H1 (cell line): ENCODE results near the gene TRMT61A. TPM values are rescaled to one million over a fixed set of nuclear protein-coding genes. Genes with fewer than 3 reads are reported as not detected.

Experiments used
- CTCF ChIA-PET: fragments of 300-600 bp; sonication (Branson Sonifier 250); formaldehyde crosslinking; loops from one replicate; lab custom pipeline; 2021; ENCODE audit not compliant: partially characterized antibody; lab: Charles Lee
- POLR2A ChIA-PET: fragments of 300-600 bp; sonication (Branson Sonifier 250); formaldehyde crosslinking; loops from one replicate; lab custom pipeline; 2021; ENCODE audit warnings: inconsistent platforms; ENCODE audit not compliant: partially characterized antibody; lab: Charles Lee
- DNase-seq, 2 experiments: peaks; one replicate each; pipeline versions ENCODE4 v3.0.0 to v3.0.0-alpha.2; 2010 to 2022; ENCODE audit warnings: low spot score in 2 of 2, low read depth in 1 of 2, mixed read lengths in 1 of 2
- FAIRE-seq: peaks from 2 replicates; lab custom pipeline; 2011; peaks lifted over from hg19 to GRCh38; lab: Jason Lieb, UNC
- H2AFZ ChIP-seq: 2 replicates; pipeline ENCODE4 v1.8.1; 2012; ENCODE audit warnings: low read length, inconsistent platforms
- H2AK5ac ChIP-seq: 2 replicates; pipeline ENCODE4 v1.6.1; 2013; ENCODE audit warnings: low read depth, low read length
- H2BK120ac ChIP-seq: replicated peaks from 2 replicates; pipeline ENCODE3; 2013; ENCODE audit warnings: low read depth, low read length, inconsistent platforms
- H2BK12ac ChIP-seq: 2 replicates; pipeline ENCODE4 v1.6.1; 2013; ENCODE audit warnings: low read depth, low read length
- H2BK15ac ChIP-seq: 2 replicates; pipeline ENCODE4 v1.6.1; 2013; ENCODE audit warnings: low read length
- H2BK20ac ChIP-seq: 2 replicates; pipeline ENCODE4 v1.6.1; 2013; ENCODE audit warnings: low read length
- H2BK5ac ChIP-seq: 2 replicates; pipeline ENCODE4 v1.6.1; 2013; ENCODE audit warnings: low read depth, low read length
- H3K14ac ChIP-seq: 2 replicates; pipeline ENCODE4 v1.6.1; 2013; ENCODE audit warnings: inconsistent platforms; ENCODE audit not compliant: insufficient read length
- H3K18ac ChIP-seq: 2 replicates; pipeline ENCODE4 v1.6.1; 2013; ENCODE audit warnings: low read length; ENCODE audit errors: extremely low read depth
- H3K23ac ChIP-seq: 2 replicates; pipeline ENCODE4 v1.6.1; 2013; ENCODE audit warnings: inconsistent platforms; ENCODE audit not compliant: insufficient read length
- H3K23me2 ChIP-seq: 2 replicates; pipeline ENCODE4 v1.6.1; 2013; ENCODE audit warnings: low read depth, low read length
- H3K27ac ChIP-seq: 2 replicates; pipeline ENCODE4 v1.6.1; 2011; ENCODE audit warnings: low read depth, low read length, inconsistent platforms
- H3K27me3 ChIP-seq, 4 experiments: replicated peaks in 1 of 4; 1 replicate in 1 of 4; 2 replicates in 3 of 4; pipeline versions ENCODE4 v1.6.1 to v1.8.1; 2011 to 2013; ENCODE audit warnings: low read length in 3 of 4, mild to moderate bottlenecking in 3 of 4, inconsistent platforms in 2 of 4, mixed read lengths in 2 of 4, moderate library complexity in 1 of 4; ENCODE audit not compliant: control insufficient read depth in 3 of 4, insufficient read depth in 3 of 4; ENCODE audit errors: extremely low read depth in 1 of 4
- H3K36me3 ChIP-seq, 4 experiments: 2 replicates each; pipeline versions ENCODE4 v1.6.1 to v1.8.1; 2011 to 2013; ENCODE audit warnings: mild to moderate bottlenecking in 4 of 4, low read length in 3 of 4, moderate library complexity in 2 of 4, control low read depth in 1 of 4, inconsistent platforms in 1 of 4; ENCODE audit not compliant: insufficient read depth in 4 of 4, control insufficient read depth in 2 of 4
- H3K4ac ChIP-seq: replicated peaks from 2 replicates; pipeline ENCODE3; 2013; ENCODE audit warnings: low read length, low read depth, mixed read lengths, inconsistent platforms; ENCODE audit not compliant: insufficient read length
- H3K4me1 ChIP-seq, 4 experiments: replicated peaks in 1 of 4; 1 replicate in 1 of 4; 2 replicates in 3 of 4; pipeline versions ENCODE4 v1.6.1 to v1.8.1; 2011 to 2013; ENCODE audit warnings: low read length in 3 of 4, inconsistent platforms in 2 of 4, mixed read lengths in 1 of 4; ENCODE audit not compliant: insufficient read depth in 4 of 4, control insufficient read depth in 3 of 4
- H3K4me2 ChIP-seq, 2 experiments: 2 replicates each; pipeline versions ENCODE4 v1.6.1 to v1.8.1; 2011 to 2013; ENCODE audit warnings: low read depth in 2 of 2, low read length in 2 of 2, control low read depth in 1 of 2, inconsistent platforms in 1 of 2, mild to moderate bottlenecking in 1 of 2; ENCODE audit not compliant: insufficient read depth in 1 of 2
- H3K4me3 ChIP-seq, 4 experiments: fragments of 200-600, 300-600 bp in 1 of 4; sonication (generic), shearing (Covaris generic), sonication (Bioruptor Twin) in 1 of 4; 2 replicates each; pipeline versions ENCODE4 v1.5.1 to v1.8.1; 2011 to 2016; ENCODE audit warnings: low read length in 4 of 4, low read depth in 3 of 4, control low read depth in 2 of 4, inconsistent platforms in 2 of 4, mild to moderate bottlenecking in 2 of 4, mixed read lengths in 1 of 4, moderate library complexity in 1 of 4; ENCODE audit not compliant: insufficient read depth in 2 of 4; ENCODE audit errors: extremely low read depth in 1 of 4
- H3K56ac ChIP-seq: replicated peaks from 2 replicates; pipeline ENCODE3; 2013; ENCODE audit warnings: low read depth, mild to moderate bottlenecking, mixed read lengths, low read length, inconsistent platforms; ENCODE audit not compliant: insufficient read length
- H3K79me1 ChIP-seq: 2 replicates; pipeline ENCODE4 v1.6.1; 2013; ENCODE audit warnings: low read depth, low read length, control low read depth
- H3K79me2 ChIP-seq, 2 experiments: 2 replicates each; pipeline versions ENCODE4 v1.6.1 to v1.8.1; 2012 to 2013; ENCODE audit warnings: low read length in 2 of 2, mild to moderate bottlenecking in 2 of 2, inconsistent platforms in 1 of 2; ENCODE audit not compliant: insufficient read depth in 2 of 2, control insufficient read depth in 1 of 2
- H3K9ac ChIP-seq, 4 experiments: replicated peaks in 1 of 4; 1 replicate in 1 of 4; 2 replicates in 3 of 4; pipeline versions ENCODE4 v1.6.1 to v1.8.1; 2011 to 2013; ENCODE audit warnings: low read depth in 3 of 4, low read length in 3 of 4, control low read depth in 2 of 4, mild to moderate bottlenecking in 2 of 4, moderate library complexity in 2 of 4, inconsistent platforms in 1 of 4; ENCODE audit errors: extremely low read depth in 1 of 4
- H3K9me3 ChIP-seq, 2 experiments: 2 replicates each; pipeline versions ENCODE4 v1.6.1 to v1.8.1; 2012 to 2013; ENCODE audit warnings: mild to moderate bottlenecking in 2 of 2, moderate library complexity in 2 of 2, control low read depth in 1 of 2, inconsistent platforms in 1 of 2, low read depth in 1 of 2, low read length in 1 of 2, mixed read lengths in 1 of 2; ENCODE audit not compliant: insufficient read depth in 2 of 2
- H4K20me1 ChIP-seq, 2 experiments: replicated peaks in 1 of 2; 2 replicates each; pipeline versions ENCODE3 to v1.8.1; 2011 to 2013; ENCODE audit warnings: inconsistent platforms in 2 of 2, low read length in 2 of 2, mild to moderate bottlenecking in 1 of 2; ENCODE audit not compliant: insufficient read depth in 2 of 2, control insufficient read depth in 1 of 2
- H4K5ac ChIP-seq: 2 replicates; pipeline ENCODE4 v1.6.1; 2013; ENCODE audit warnings: low read length, low read depth, mixed read lengths, inconsistent platforms; ENCODE audit not compliant: insufficient read length
- H4K8ac ChIP-seq: 2 replicates; pipeline ENCODE4 v1.8.0; 2013; ENCODE audit warnings: mild to moderate bottlenecking, moderate library complexity, low read length, inconsistent platforms; ENCODE audit not compliant: insufficient read depth; ENCODE audit errors: extremely low read depth
- H4K91ac ChIP-seq: replicated peaks from 2 replicates; pipeline ENCODE3; 2013; ENCODE audit warnings: low read length, mixed read lengths, inconsistent platforms; ENCODE audit not compliant: insufficient read length
- CHD2 ChIP-seq: IDR thresholded peaks from 2 replicates; pipeline ENCODE4 v1.6.1; 2012; ENCODE audit warnings: low read length, improper control_type of control experiment
- HDAC2 ChIP-seq, 2 experiments: fragments of 300-600 bp in 1 of 2; sonication (generic) in 1 of 2; IDR thresholded peaks; 2 replicates each; pipeline ENCODE4 v1.6.1; 2011 to 2012; ENCODE audit warnings: low read depth in 2 of 2, low read length in 2 of 2, mild to moderate bottlenecking in 2 of 2, moderate library complexity in 2 of 2, borderline replicate concordance in 1 of 2, inconsistent platforms in 1 of 2
- KDM1A ChIP-seq: fragments of 200-600, 300-600 bp; sonication (generic); IDR thresholded peaks from 2 replicates; pipeline ENCODE4 v1.7.1; 2016; ENCODE audit warnings: mild to moderate bottlenecking, low read length, borderline replicate concordance
- KDM4A ChIP-seq: IDR thresholded peaks from one replicate; pipeline ENCODE4 v1.7.1; 2012; ENCODE audit warnings: low read depth, mild to moderate bottlenecking, moderate library complexity, low read length, inconsistent platforms; ENCODE audit not compliant: severe bottlenecking
- KDM5A ChIP-seq: fragments of 200-600 bp; IDR thresholded peaks from 2 replicates; pipeline ENCODE4 v1.7.1; 2012; ENCODE audit warnings: mild to moderate bottlenecking, low read length, inconsistent platforms, mixed read lengths
- MAFK ChIP-seq: IDR thresholded peaks from 2 replicates; pipeline ENCODE4 v1.6.1; 2012; ENCODE audit warnings: low read depth, mild to moderate bottlenecking, improper control_type of control experiment, low read length
- RFX5 ChIP-seq: IDR thresholded peaks from 2 replicates; pipeline ENCODE4 v1.6.1; 2011; ENCODE audit warnings: low read depth, low read length, improper control_type of control experiment, borderline replicate concordance
- RNF2 ChIP-seq: fragments of 200-900, 300-1000 bp; sonication (generic); IDR thresholded peaks from 2 replicates; pipeline ENCODE4 v1.7.1; 2016; ENCODE audit warnings: borderline replicate concordance, low read depth, mild to moderate bottlenecking, antibody characterized with exemption, low read length; ENCODE audit not compliant: poor library complexity, severe bottlenecking; ENCODE audit errors: missing control alignments
- SIRT6 ChIP-seq: IDR thresholded peaks from one replicate; pipeline ENCODE4 v1.7.1; 2012; ENCODE audit warnings: low read length, inconsistent platforms
- SP1 ChIP-seq: IDR thresholded peaks from 2 replicates; pipeline ENCODE4 v1.6.1; 2011; ENCODE audit warnings: low read depth, low read length
- SUZ12 ChIP-seq: fragments of 200-600 bp; sonication (generic); IDR thresholded peaks from 2 replicates; pipeline ENCODE4 v1.6.1; 2012; ENCODE audit warnings: mild to moderate bottlenecking, inconsistent platforms, low read length, moderate library complexity, mixed read lengths
- TAF1 ChIP-seq: IDR thresholded peaks from 2 replicates; pipeline ENCODE4 v1.6.1; 2011; ENCODE audit warnings: mild to moderate bottlenecking, low read depth, low read length
- WGBS, 2 experiments: shearing (Covaris generic) in 1 of 2; methylation state at CpG; one replicate each; pipeline versions ENCODE4 v1.1.6 to v1.1.7; 2013 to 2015; ENCODE audit warnings: low lambda C conversion rate in 2 of 2, mixed read lengths in 2 of 2, inconsistent platforms in 1 of 2, low coverage in 1 of 2, missing lambda C conversion rate in 1 of 2; ENCODE audit not compliant: insufficient replicate concordance in 2 of 2, insufficient coverage in 1 of 2, insufficient read length in 1 of 2; ENCODE audit errors: extremely low coverage in 1 of 2, missing lambda C conversion rate in 1 of 2; 5-methylcytosine and 5-hydroxymethylcytosine counted together
- polyA plus RNA-seq, 7 experiments: library from polyadenylated mRNA; depleted of rRNA in 3 of 7; stranded (reverse) in 5 of 7; unstranded in 2 of 7; fragments of >200 nt in 5 of 7; fragments of 200-250 nt in 2 of 7; gene quantifications; 1 replicate in 5 of 7; 2 replicates in 1 of 7; 4 replicates in 1 of 7; pipeline versions ENCODE4 v1.2.1 to v1.2.3, GENCODE V29; 2011 to 2013; ENCODE audit warnings: missing spikeins in 2 of 7, mixed read lengths in 2 of 7
- total RNA-seq: library from RNA; stranded (reverse); fragmentation: NEBNext Ultra II Directional; extraction: Animal tissue kit (Norgen Biotek cat#: 25700); gene quantifications from 2 replicates; pipeline ENCODE4 v1.2.1, GENCODE V29; 2021
- TF ChIP-seq, protein P1 (sequence below): IDR thresholded peaks from 2 replicates; pipeline ENCODE4 v1.6.1; 2011; ENCODE audit warnings: low read length, improper control_type of control experiment

Gene TRMT61A
- total and polyA plus RNA-seq, 2 of the 8 experiments (the other 6 are each of a cell fraction or from before 2014, with no cell fraction given) = 15.8 to 19.0 TPM

DNA sequence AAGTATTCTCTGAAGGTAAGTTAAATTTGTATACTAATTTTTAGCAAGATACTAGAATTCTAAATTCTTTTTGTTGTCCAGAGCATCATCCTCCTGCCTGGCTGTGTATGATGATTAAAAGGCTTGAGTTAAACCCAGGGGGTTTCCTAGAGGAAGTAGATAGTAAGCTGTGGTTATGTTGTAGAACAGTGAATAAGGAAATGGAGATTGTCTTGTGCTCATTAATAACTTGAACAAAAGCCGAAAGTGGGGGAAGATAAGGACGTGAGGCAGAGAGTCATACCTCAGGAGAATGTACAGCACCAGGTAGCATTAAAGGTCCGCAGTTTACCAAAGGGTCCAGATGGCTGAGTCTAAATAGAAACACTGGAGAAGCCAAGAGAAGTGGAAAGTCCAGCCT is 48.4 kb upstream of the TRMT61A start:
- Histone ChIP-seq H2BK120ac (no peak overlapping the region), H4K5ac (no peak overlapping the region), H3K4ac (no peak overlapping the region), H4K20me1 (peaks cover 0 to 1% of the 10 kb centered on the region in 2 experiments), H3K9me3 (no peaks in the 10 kb centered on the region), H3K23me2 (no peaks in the 10 kb centered on the region), H2BK12ac (no peak overlapping the region), H3K4me2 (no peak overlapping the region), H3K79me1 (no peaks in the 10 kb centered on the region; the same call in 1 of the 2 replicates), H3K27ac (no peak overlapping the region), H3K27me3 (no peaks in the 10 kb centered on the region), H3K18ac (no peak overlapping the region), H2BK15ac (no peak overlapping the region), H2AFZ (no peak overlapping the region), H3K14ac (no peak overlapping the region), H3K23ac (no peak overlapping the region), H4K91ac (no peak overlapping the region), H3K79me2 (no peaks in the 10 kb centered on the region), H3K4me3 (no peak overlapping the region), H3K4me1 (no peaks in the 10 kb centered on the region), H2AK5ac (no peak overlapping the region), H3K9ac (no peak overlapping the region), H2BK5ac (no peak overlapping the region), H2BK20ac (no peak overlapping the region), H3K36me3 (peaks cover 10 to 27% (median 23%) of the 10 kb centered on the region in 4 experiments; a peak in 7 of 8 replicates), H3K56ac (no peak overlapping the region), H4K8ac (no peak overlapping the region)
- WGBS, 2 experiments = 96% methylated on average over 3 of the region's 3 CpGs; no CpG with 5 or more reads in 1 of the 2 experiments
- CTCF ChIA-PET = interaction anchor here (1.7 kb wide), 1 partner anchor 21 kb away, joined by 5 read pairs; no protein-coding TSS in a partner anchor
- FAIRE-seq (no peak), DNase-seq (no peak)
- POLR2A ChIA-PET = no interaction called here
- TF ChIP-seq RNF2 (no peak), KDM5A (no peak), KDM4A (no peak), TAF1 (no peak), KDM1A (no peak), MAFK (no peak), CHD2 (no peak), HDAC2 (IDR thresholded peaks at IDR 0.05; ENCODE audit: borderline replicate concordance in 1 of 2, low read depth in 2 of 2, low read length in 2 of 2) (no peak), SIRT6 (no peak), SP1 (no peak), SUZ12 (no peak), RFX5 (no peak)
- TF ChIP-seq, protein P1, sequence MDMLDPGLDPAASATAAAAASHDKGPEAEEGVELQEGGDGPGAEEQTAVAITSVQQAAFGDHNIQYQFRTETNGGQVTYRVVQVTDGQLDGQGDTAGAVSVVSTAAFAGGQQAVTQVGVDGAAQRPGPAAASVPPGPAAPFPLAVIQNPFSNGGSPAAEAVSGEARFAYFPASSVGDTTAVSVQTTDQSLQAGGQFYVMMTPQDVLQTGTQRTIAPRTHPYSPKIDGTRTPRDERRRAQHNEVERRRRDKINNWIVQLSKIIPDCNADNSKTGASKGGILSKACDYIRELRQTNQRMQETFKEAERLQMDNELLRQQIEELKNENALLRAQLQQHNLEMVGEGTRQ = no peak
